DOHH2 (cell line): ENCODE measurements around the gene HSD17B12.

Source experiments
- CTCF ChIP-seq: fragments of 200-600 bp; sonication (generic); IDR thresholded peaks from one replicate; pipeline ENCODE4 v1.5.1; 2014; ENCODE audit warnings: antibody characterized with exemption, mild to moderate bottlenecking, low read depth, low read length; ENCODE audit not compliant: poor library complexity, severe bottlenecking
- EZH2phosphoT487 ChIP-seq: fragments of 200-600 bp; sonication (generic); IDR thresholded peaks from 2 replicates; pipeline ENCODE4 v1.6.1; 2017; ENCODE audit warnings: borderline replicate concordance, mild to moderate bottlenecking, antibody characterized with exemption, low read length, moderate library complexity, mixed read lengths

DNA sequence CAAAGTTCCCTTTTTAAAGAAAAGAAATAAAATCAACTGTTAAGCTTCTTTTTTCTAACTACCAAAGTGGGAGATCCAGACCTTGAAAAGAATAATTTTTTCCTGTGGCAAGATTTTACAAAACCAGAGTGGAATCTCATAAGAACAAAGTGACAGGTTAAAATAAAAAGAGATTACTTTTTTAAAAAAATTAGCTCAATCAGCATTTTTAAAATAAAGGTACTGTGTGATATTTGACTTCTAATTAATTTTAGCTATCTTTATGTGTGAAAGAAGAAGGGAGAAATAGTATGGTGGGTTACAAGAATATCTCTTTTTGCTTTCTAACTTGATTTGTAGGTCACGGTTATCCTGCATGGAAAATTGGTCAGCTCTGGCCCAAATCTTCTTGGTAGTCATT, 107.3 kb downstream of the HSD17B12 start:
- TF ChIP-seq CTCF, result no peak
- TF ChIP-seq EZH2phosphoT487, result no peak
